Activated CD4-positive, alpha-beta T cell treated with anti-CD3 and anti-CD28 coated beads for 1 hour (primary cell): ENCODE results near the gene ZNF48.
"Not testable (repeated sequence)": the region's sequence is repeated elsewhere in the genome, so short reads cannot be mapped to it uniquely, and the experiment has no call there.

Source experiments
- DNase-seq: peaks from one replicate; pipeline ENCODE4 v3.0.0-alpha.2; 2020

Gene ZNF48

GRCh38 chr16:30378236-30379157 is 16.7 kb upstream of the ZNF48 start:
- DNase-seq = peak; percentile 99

GRCh38 chr16:30379158-30379783 is 15.9 kb upstream of the ZNF48 start:
- no peak for DNase-seq

- no peak for DNase-seq
Observed at GRCh38 chr16:30380072-30380802, 15.0 kb upstream of the ZNF48 start.

- no peak for DNase-seq
Observed at GRCh38 chr16:30380803-30381208, 14.4 kb upstream of the ZNF48 start.

- DNase-seq = no peak
Observed at GRCh38 chr16:30381291-30382041, 13.8 kb upstream of the ZNF48 start.

GRCh38 chr16:30382111-30382881 is 12.9 kb upstream of the ZNF48 start, which contains the start of gene SEPTIN1:
TSS of gene SEPTIN1 (minus strand) at chr16:30382561. CDS start at chr16:30382542, 19 bp downstream.
- peak; percentile 64 for DNase-seq

- no peak for DNase-seq
Observed at GRCh38 chr16:30383521-30383920, 11.7 kb upstream of the ZNF48 start.

GRCh38 chr16:30394592-30395154 is 547 bp upstream of the ZNF48 start:
- no peak for DNase-seq

- DNase-seq = no peak
Observed at GRCh38 chr16:30395992-30396585, 869 bp downstream of the ZNF48 start.

GRCh38 chr16:30396627-30397026 is 1.4 kb downstream of the ZNF48 start:
- DNase-seq = not testable (repeated sequence)

- DNase-seq = no peak
Observed at GRCh38 chr16:30397056-30397455, 1.8 kb downstream of the ZNF48 start.

GRCh38 chr16:30397776-30398660 is 2.8 kb downstream of the ZNF48 start:
- no peak for DNase-seq

- DNase-seq = no peak
Observed at GRCh38 chr16:30398661-30399434, 3.6 kb downstream of the ZNF48 start.

- no peak for DNase-seq
Observed at GRCh38 chr16:30399435-30400186, 4.4 kb downstream of the ZNF48 start.

- DNase-seq = no peak
Observed at GRCh38 chr16:30401768-30402425, 6.7 kb downstream of the ZNF48 start.

GRCh38 chr16:30406795-30407101 is 11.5 kb downstream of the ZNF48 start:
- DNase-seq = no peak

GRCh38 chr16:30407102-30407803 is 12.0 kb downstream of the ZNF48 start, which contains the start of gene ZNF771:
TSS of gene ZNF771 (plus strand) at chr16:30407606. CDS start at chr16:30408054, 448 bp downstream.
- peak; percentile 76 for DNase-seq
